Breast epithelium (tissue), 4 donors: ENCODE data around the gene GNB1L. TPM values are rescaled to one million over a fixed set of nuclear protein-coding genes. Genes with fewer than 3 reads are reported as not detected.

Experiments
- DNase-seq, 2 donors: peaks; one replicate each; pipeline ENCODE4 v3.0.0-alpha.2; 2019; ENCODE audit warnings: low spot score in 2 of 2
- H3K27ac ChIP-seq, 2 donors: fragments of 200-600 bp; sonication (generic) in 1 of 2; one replicate each; pipeline ENCODE4 v1.5.1; 2016 to 2019; ENCODE audit warnings: mild to moderate bottlenecking in 1 of 2
- H3K27me3 ChIP-seq, 2 donors: fragments of 200-600 bp; sonication (generic) in 1 of 2; one replicate each; pipeline versions ENCODE4 v1.5.1 to v1.6.0; 2017 to 2019; ENCODE audit warnings: control low read depth in 1 of 2, mild to moderate bottlenecking in 1 of 2
- H3K36me3 ChIP-seq: fragments of 200-600 bp; one replicate; pipeline ENCODE4 v1.5.1; 2019
- H3K4me1 ChIP-seq, 2 donors: fragments of 200-600 bp; sonication (generic); one replicate each; pipeline ENCODE4 v1.5.1; 2016 to 2019; ENCODE audit warnings: control low read depth in 1 of 2
- H3K4me3 ChIP-seq, 3 donors: fragments of 200-600 bp; sonication (generic); 1 replicate in 2 of 3; 2 replicates in 1 of 3; pipeline ENCODE4 v1.5.1; 2016 to 2019; ENCODE audit warnings: mild to moderate bottlenecking in 3 of 3, moderate library complexity in 2 of 3
- H3K9me3 ChIP-seq, 2 donors: fragments of 200-600 bp; sonication (generic) in 1 of 2; one replicate each; pipeline ENCODE4 v1.5.1; 2016 to 2019; ENCODE audit warnings: control low read depth in 1 of 2
- CTCF ChIP-seq, 3 donors: fragments of 450-650 bp; IDR thresholded peaks; one replicate each; pipeline ENCODE4 v1.5.1; 2016 to 2017; ENCODE audit warnings: antibody characterized with exemption in 3 of 3, mild to moderate bottlenecking in 3 of 3, moderate library complexity in 3 of 3
- POLR2A ChIP-seq: fragments of 450-650 bp; IDR thresholded peaks from one replicate; pipeline ENCODE4 v1.6.1; 2016; ENCODE audit warnings: antibody characterized with exemption, mild to moderate bottlenecking, moderate library complexity
- POLR2AphosphoS5 ChIP-seq, 3 donors: sonication (generic); formaldehyde crosslinking; IDR thresholded peaks; one replicate each; pipeline ENCODE4 v1.6.1; 2017; ENCODE audit warnings: antibody characterized with exemption in 3 of 3
- intact Hi-C: fragments of 100-400 bp; cut with DNase I; formaldehyde crosslinking; loops from one replicate; pipeline ENCODE4 v1.15.1; 2023; ENCODE audit warnings: low total_unique reads
- total RNA-seq, 3 donors: library from RNA; depleted of rRNA; stranded (reverse); fragments of >200 nt; gene quantifications; one replicate each; pipeline ENCODE4 v1.1.0, GENCODE V29; 2016

GNB1L gene
- total RNA-seq, 3 donors from 2014 or later: 5.6 to 8.2 (median 6.3) TPM

GRCh38 chr22:19791894-19792293 lies 62.8 kb downstream of the GNB1L start:
- Histone ChIP-seq H3K9me3 (peaks cover 0 to 5% of the 10 kb centered on the region in 2 donors), H3K27me3 (no peaks in the 10 kb centered on the region), H3K36me3 (no peaks in the 10 kb centered on the region), H3K4me3 (no peak overlapping the region), H3K27ac (no peak overlapping the region), H3K4me1 (no peaks in the 10 kb centered on the region)
- TF ChIP-seq CTCF (IDR thresholded peaks at IDR 0.05): no peak
- no peak for TF ChIP-seq POLR2A
- no peak for TF ChIP-seq POLR2AphosphoS5 (IDR thresholded peaks at IDR 0.05)
- intact Hi-C loops: no loop called here
- no peak for DNase-seq

- no peaks in the 10 kb centered on the region for H3K4me1 ChIP-seq
- no peaks in the 10 kb centered on the region for H3K36me3 ChIP-seq
- H3K4me3 ChIP-seq: no peak overlapping the region
- no peak overlapping the region for H3K27ac ChIP-seq
- no peak for TF ChIP-seq POLR2A
- TF ChIP-seq POLR2AphosphoS5 (IDR thresholded peaks at IDR 0.05): no peak
- TF ChIP-seq CTCF (IDR thresholded peaks at IDR 0.05): no peak
- intact Hi-C loops: no loop called here
- no peaks in the 10 kb centered on the region for H3K27me3 ChIP-seq
- peaks cover 0 to 5% of the 10 kb centered on the region in 2 donors for H3K9me3 ChIP-seq
- DNase-seq: no peak
These were observed 63.4 kb downstream of the GNB1L start for GRCh38 chr22:19791243-19791642.

DNA sequence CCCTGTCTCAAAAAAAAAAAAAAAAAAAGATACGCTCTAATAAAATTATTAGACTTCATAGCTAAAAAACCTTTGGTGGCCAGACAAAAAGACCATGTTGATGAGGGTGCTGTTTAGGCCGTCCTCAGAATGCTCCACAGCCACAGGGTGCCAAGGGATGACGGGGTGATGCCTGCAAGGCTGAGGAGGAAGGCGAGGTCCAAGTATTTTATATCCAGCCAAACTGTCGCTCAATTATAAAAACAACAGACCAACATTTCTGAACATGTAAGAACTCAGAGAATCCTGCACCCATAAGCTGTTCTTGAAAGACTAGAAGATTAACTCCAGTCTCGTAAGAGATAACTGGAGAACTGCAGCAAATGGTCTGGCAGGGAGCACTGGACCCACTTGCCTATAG lies 64.8 kb downstream of the GNB1L start:
- TF ChIP-seq POLR2A (no peak), CTCF (IDR thresholded peaks at IDR 0.05) (no peak), POLR2AphosphoS5 (IDR thresholded peaks at IDR 0.05) (no peak)
- H3K36me3 ChIP-seq: no peaks in the 10 kb centered on the region
- H3K4me1 ChIP-seq: no peaks in the 10 kb centered on the region
- H3K4me3 ChIP-seq: no peak overlapping the region
- intact Hi-C loops: no loop called here
- peaks cover 0 to 5% of the 10 kb centered on the region in 2 donors for H3K9me3 ChIP-seq
- no peak overlapping the region for H3K27ac ChIP-seq
- DNase-seq: no peak
- H3K27me3 ChIP-seq: no peaks in the 10 kb centered on the region

- no peaks in the 10 kb centered on the region for H3K36me3 ChIP-seq
- intact Hi-C loops: no loop called here
These were observed 65.3 kb downstream of the GNB1L start for GRCh38 chr22:19789406-19789805.

DNA sequence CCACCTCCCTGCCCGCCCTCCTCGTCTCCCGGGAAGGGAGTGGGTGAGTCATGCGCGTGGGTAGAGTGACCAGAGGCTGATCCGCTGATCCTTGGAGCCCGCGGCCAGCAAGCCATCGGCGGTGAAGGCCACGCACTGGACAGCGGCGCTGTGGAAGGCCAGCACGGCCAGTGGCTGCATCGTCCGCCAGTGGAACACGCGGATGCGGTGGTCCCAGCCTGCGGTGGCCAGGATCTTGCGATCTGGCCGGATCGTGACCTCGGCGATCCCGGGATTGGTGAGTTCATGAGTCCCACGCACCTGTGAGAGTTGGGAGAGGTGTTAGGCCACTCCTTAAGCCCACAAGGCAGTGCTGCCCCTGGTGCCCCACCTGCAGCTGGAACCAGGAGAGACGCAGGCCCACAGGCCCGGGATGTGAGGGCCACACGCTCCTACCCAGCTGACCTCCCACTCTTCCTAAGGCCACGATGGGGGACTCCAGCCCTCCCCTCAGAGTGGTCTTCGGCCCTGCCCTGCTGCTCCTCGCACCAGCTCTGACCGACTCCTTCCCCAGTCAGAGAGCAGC lies 65.9 kb downstream of the GNB1L start:
- H3K4me3 ChIP-seq: no peak overlapping the region
- no peaks in the 10 kb centered on the region for H3K27me3 ChIP-seq
- no peak for TF ChIP-seq POLR2A
- no peak for TF ChIP-seq POLR2AphosphoS5 (IDR thresholded peaks at IDR 0.05)
- TF ChIP-seq CTCF (IDR thresholded peaks at IDR 0.05): no peak
- H3K4me1 ChIP-seq: no peaks in the 10 kb centered on the region
- H3K27ac ChIP-seq: no peak overlapping the region
- DNase-seq: no peak
- peaks cover 0 to 5% of the 10 kb centered on the region in 2 donors for H3K9me3 ChIP-seq
- intact Hi-C loops: no loop called here
- H3K36me3 ChIP-seq: no peaks in the 10 kb centered on the region

More at GRCh38 chr22:19789406-19789805, 65.3 kb downstream of the GNB1L start:
- TF ChIP-seq CTCF (IDR thresholded peaks at IDR 0.05) (no peak), POLR2A (no peak), POLR2AphosphoS5 (IDR thresholded peaks at IDR 0.05) (no peak)
- Histone ChIP-seq H3K27me3 (no peaks in the 10 kb centered on the region), H3K9me3 (peaks cover 0 to 5% of the 10 kb centered on the region in 2 donors), H3K4me3 (no peak overlapping the region), H3K27ac (no peak overlapping the region), H3K4me1 (no peaks in the 10 kb centered on the region)
- no peak for DNase-seq
